IMR-90 (cell line): ENCODE measurements around the gene VCL. TPM values are rescaled to one million over a fixed set of nuclear protein-coding genes. Genes with fewer than 3 reads are reported as not detected.

Experiments
- CTCF ChIP-seq: conservative IDR thresholded peaks from 2 replicates; pipeline ENCODE4 v1.5.1; 2012; ENCODE audit warnings: mild to moderate bottlenecking, low read depth, low read length, improper control_type of control experiment
- FOS ChIP-seq: fragments of 150-350 bp; IDR thresholded peaks from 2 replicates; pipeline ENCODE4 v1.6.1; 2016; ENCODE audit warnings: low read depth, low read length
- RAD21 ChIP-seq: IDR thresholded peaks from 2 replicates; pipeline ENCODE4 v1.6.1; 2012; ENCODE audit warnings: low read length, improper control_type of control experiment
- RFX5 ChIP-seq: IDR thresholded peaks from 2 replicates; pipeline ENCODE4 v1.8.0; 2012; ENCODE audit warnings: low read depth, mild to moderate bottlenecking, low read length, moderate library complexity
- USF2 ChIP-seq: fragments of 150-350 bp; IDR thresholded peaks from 2 replicates; pipeline ENCODE4 v1.6.1; 2017; ENCODE audit warnings: mild to moderate bottlenecking, antibody characterized with exemption, low read length, low read depth
- polyA plus RNA-seq, 3 experiments: library from polyadenylated mRNA; depleted of rRNA; stranded (reverse); fragments of >200 nt; gene quantifications; 2 replicates each; pipeline ENCODE4 v1.2.3, GENCODE V29; 2012; ENCODE audit warnings: low replicate concordance in 1 of 3
- total RNA-seq: library from RNA; depleted of rRNA; stranded (reverse); fragments of >200 nt; gene quantifications from 2 replicates; pipeline ENCODE4 v1.2.3, GENCODE V29; 2012

Gene VCL
- total and polyA plus RNA-seq, 2 of the 4 experiments (the other 2 are of a cell fraction) = 227 to 283 TPM

- TF ChIP-seq CTCF (no peak), RFX5 (no peak), USF2 (no peak), RAD21 (no peak), FOS (no peak)
Measured at GRCh38 chr10:74083304-74083703, 85.4 kb downstream of the VCL start (continued).
